Kidney epithelial cell (primary cell): Measurements from ENCODE around the gene TYW5. TPM values are rescaled to one million over a fixed set of nuclear protein-coding genes. Genes with fewer than 3 reads are reported as not detected.

Source experiments
- DNase-seq: peaks from one replicate; pipeline ENCODE4 v3.0.0-alpha.2; 2010; ENCODE audit warnings: low read depth
- H3K27me3 ChIP-seq: 2 replicates; pipeline ENCODE4 v1.6.0; 2011; ENCODE audit warnings: low read length; ENCODE audit not compliant: control insufficient read depth, insufficient read depth
- H3K36me3 ChIP-seq: 2 replicates; pipeline ENCODE4 v1.5.1; 2011; ENCODE audit warnings: low read length; ENCODE audit not compliant: control insufficient read depth, insufficient read depth
- H3K4me3 ChIP-seq: 2 replicates; pipeline ENCODE4 v1.5.1; 2011; ENCODE audit warnings: low read depth, mild to moderate bottlenecking, control low read depth, low read length
- total RNA-seq: library from RNA; depleted of rRNA; stranded (reverse); fragments of >200 nt; gene quantifications from 2 replicates; pipeline ENCODE4 v1.2.3, GENCODE V29; 2015
- TF ChIP-seq, protein P1 (sequence below): IDR thresholded peaks from 2 replicates; pipeline ENCODE4 v1.5.1; 2011; ENCODE audit warnings: mild to moderate bottlenecking, moderate library complexity, low read length, control low read depth, inconsistent platforms; ENCODE audit not compliant: insufficient read depth, poor library complexity, severe bottlenecking

TYW5 gene
- total RNA-seq, 1 donor from 2014 or later, result 9.0 TPM

DNA sequence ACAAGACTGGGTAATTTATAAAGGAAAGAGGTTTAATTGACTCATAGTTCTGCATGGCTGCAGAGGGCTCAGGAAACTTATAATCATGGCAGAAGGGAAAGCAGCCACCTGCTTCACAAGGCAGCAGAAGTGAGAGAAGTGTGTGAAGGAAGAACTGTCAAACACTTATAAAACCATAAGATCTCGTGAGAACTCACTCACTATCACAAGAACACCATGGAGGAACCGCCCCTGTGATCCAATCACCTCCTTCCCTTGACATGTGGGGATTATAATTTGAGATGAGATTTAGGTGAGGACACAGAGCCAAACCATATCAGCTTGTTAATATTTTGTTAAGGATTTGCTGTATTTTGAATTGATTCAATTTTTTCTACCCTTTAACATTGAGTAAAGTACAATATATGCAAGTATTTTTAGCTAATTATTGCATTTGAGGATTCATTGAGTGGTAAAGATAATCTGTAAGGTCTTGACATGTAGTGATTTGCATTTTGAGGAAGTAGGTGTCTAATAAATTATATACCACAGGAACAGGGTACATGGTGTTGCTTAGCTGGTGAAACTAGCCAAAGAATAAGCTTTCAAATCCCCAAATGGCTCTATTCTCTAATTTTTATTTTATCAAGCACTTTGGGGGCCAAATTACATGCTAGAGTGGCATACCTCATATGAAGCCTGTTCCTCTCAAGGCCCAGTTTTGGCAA, 48.1 kb downstream of the TYW5 start:
- H3K4me3 ChIP-seq, result no peak overlapping the region
- no peak for DNase-seq
- no peaks in the 10 kb centered on the region for H3K27me3 ChIP-seq
- no peaks in the 10 kb centered on the region for H3K36me3 ChIP-seq
- TF ChIP-seq, protein P1, sequence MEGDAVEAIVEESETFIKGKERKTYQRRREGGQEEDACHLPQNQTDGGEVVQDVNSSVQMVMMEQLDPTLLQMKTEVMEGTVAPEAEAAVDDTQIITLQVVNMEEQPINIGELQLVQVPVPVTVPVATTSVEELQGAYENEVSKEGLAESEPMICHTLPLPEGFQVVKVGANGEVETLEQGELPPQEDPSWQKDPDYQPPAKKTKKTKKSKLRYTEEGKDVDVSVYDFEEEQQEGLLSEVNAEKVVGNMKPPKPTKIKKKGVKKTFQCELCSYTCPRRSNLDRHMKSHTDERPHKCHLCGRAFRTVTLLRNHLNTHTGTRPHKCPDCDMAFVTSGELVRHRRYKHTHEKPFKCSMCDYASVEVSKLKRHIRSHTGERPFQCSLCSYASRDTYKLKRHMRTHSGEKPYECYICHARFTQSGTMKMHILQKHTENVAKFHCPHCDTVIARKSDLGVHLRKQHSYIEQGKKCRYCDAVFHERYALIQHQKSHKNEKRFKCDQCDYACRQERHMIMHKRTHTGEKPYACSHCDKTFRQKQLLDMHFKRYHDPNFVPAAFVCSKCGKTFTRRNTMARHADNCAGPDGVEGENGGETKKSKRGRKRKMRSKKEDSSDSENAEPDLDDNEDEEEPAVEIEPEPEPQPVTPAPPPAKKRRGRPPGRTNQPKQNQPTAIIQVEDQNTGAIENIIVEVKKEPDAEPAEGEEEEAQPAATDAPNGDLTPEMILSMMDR, result no peak

DNA sequence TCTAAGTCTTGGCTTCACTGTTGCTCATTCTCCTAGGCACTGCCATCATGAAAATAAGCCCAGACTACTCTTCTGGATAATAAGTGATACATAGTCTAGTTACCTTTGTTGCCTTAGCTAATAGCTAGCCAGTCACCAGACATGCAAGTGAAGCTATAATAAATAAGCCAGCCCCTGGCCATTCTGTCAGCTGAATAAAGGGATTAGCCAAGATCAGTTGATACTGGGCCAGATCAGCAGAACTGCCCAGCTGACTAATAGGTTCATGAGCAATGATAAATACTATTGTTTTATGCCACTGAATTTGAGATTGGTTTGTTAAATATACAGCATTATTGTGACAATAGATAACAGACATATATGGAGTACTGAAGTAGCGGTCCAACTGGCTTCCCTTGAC, 52.2 kb downstream of the TYW5 start:
- Histone ChIP-seq H3K4me3 (no peak overlapping the region), H3K36me3 (no peaks in the 10 kb centered on the region), H3K27me3 (no peaks in the 10 kb centered on the region)
- DNase-seq, result no peak
- TF ChIP-seq, protein P1, result no peak

DNA sequence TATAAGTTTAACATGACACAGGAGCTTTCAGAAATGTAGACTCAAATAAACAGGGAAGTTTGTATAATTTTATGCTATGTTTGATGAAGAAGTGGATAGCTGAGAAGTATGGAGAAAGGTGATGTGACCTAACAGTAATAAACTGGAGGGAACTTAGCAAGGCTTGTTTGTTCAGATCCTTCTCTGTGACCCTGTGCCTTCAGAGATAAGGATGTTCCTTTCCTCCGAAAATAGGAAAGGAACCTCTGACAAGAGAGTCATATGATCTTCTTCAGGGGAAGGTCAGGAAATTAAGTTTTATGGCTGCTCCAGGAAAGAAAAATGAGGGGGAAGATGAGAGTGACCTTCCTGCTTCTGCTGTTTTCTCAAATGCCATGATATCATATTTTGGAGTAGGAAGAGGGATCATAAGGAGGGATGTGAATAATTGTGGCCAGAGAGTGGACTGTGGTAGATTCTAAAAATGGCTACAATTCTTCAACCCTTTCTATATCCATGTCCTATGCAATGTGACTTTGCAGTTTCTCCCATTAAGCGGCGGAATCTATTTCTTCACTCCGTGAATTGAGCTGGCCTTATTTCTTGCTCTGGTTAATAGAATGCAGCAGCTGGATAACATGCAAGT, 52.7 kb downstream of the TYW5 start:
- Histone ChIP-seq H3K4me3 (no peak overlapping the region), H3K36me3 (no peaks in the 10 kb centered on the region), H3K27me3 (no peaks in the 10 kb centered on the region)
- TF ChIP-seq, protein P1, result no peak
- no peak for DNase-seq

DNA sequence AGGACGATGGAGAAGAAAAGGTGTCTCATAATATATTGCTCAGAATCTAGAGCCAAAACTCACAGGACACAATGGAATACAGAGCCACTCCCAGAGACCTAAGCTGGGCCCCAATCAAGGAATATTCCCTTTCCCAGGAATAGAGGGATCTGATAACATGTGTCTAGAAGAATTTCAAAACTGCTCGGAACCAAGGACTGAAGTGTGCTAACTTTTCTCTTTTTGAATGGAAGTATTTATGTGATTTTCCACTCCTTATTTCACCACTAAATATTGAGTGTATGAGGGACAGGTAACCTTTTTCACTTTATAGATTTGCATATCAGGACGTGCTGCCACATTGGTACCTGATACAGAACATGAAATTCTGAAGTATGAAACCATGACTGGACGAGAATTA, 53.3 kb downstream of the TYW5 start:
- TF ChIP-seq, protein P1, result no peak

DNA sequence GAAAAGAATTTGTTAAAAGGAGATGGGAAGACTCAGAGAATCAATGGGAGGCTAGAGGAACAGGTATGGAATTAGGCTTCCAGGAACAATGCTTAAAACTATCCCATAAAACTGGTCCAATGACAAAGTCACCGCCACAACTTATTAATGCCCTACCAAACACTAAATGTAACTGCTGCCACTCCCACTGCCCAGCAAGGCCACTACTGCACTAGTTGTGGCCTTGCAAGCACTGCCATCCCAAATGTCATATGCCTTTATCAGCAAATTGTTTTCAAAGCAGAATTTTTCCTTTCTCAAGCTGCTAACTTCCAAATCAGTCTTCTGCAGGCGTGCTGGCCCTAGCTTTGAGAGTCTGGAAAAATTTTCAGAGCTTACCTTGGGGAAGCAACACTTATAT, 58.7 kb downstream of the TYW5 start:
- no peak overlapping the region for H3K4me3 ChIP-seq
- TF ChIP-seq, protein P1, result no peak
- no peaks in the 10 kb centered on the region for H3K36me3 ChIP-seq
- H3K27me3 ChIP-seq, result no peaks in the 10 kb centered on the region
- DNase-seq, result no peak

More for the DNA sequence above, 53.3 kb downstream of the TYW5 start:
- Histone ChIP-seq H3K27me3 (no peaks in the 10 kb centered on the region), H3K4me3 (no peak overlapping the region), H3K36me3 (no peaks in the 10 kb centered on the region)
- no peak for DNase-seq
